Hepatocyte (in vitro differentiated cells): ENCODE data around the gene PSMB2.

ENCODE experiments used
- EZH2 ChIP-seq: fragments of 200-600 bp; sonication (generic); IDR thresholded peaks from 2 replicates; pipeline ENCODE4 v1.6.1; 2016; ENCODE audit warnings: antibody characterized with exemption, mild to moderate bottlenecking, borderline replicate concordance
- EZH2phosphoT487 ChIP-seq: fragments of 200-600 bp; sonication (generic); IDR thresholded peaks from one replicate; pipeline ENCODE4 v1.6.1; 2018; ENCODE audit warnings: antibody characterized with exemption, mild to moderate bottlenecking, low read depth, moderate library complexity; ENCODE audit not compliant: unreplicated experiment, severe bottlenecking
- TF ChIP-seq, protein P1 (sequence below): fragments of 200-600 bp; sonication (generic); IDR thresholded peaks from 2 replicates; pipeline ENCODE4 v1.5.1; 2016; ENCODE audit warnings: antibody characterized with exemption, mild to moderate bottlenecking; ENCODE audit not compliant: poor library complexity

DNA sequence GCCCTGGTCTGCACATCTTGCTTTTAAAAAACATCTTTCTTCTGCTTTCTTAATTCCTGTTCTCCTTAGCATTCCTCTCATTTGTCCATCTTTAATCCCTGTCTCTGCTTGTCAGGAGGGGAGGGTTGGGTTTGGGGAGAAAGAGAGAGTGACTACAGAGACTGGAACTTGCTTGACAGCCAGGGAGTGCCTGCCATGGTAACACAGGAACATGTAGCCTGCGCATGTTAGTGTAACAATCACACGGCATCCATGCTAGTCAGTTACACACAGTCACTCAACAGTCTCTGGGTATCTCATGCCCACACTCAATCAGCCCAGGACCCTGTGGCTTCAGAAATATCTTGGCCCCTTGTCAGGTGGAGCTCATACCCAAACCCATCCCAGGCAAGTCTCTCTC, 69.0 kb downstream of the PSMB2 start:
- TF ChIP-seq, protein P1, sequence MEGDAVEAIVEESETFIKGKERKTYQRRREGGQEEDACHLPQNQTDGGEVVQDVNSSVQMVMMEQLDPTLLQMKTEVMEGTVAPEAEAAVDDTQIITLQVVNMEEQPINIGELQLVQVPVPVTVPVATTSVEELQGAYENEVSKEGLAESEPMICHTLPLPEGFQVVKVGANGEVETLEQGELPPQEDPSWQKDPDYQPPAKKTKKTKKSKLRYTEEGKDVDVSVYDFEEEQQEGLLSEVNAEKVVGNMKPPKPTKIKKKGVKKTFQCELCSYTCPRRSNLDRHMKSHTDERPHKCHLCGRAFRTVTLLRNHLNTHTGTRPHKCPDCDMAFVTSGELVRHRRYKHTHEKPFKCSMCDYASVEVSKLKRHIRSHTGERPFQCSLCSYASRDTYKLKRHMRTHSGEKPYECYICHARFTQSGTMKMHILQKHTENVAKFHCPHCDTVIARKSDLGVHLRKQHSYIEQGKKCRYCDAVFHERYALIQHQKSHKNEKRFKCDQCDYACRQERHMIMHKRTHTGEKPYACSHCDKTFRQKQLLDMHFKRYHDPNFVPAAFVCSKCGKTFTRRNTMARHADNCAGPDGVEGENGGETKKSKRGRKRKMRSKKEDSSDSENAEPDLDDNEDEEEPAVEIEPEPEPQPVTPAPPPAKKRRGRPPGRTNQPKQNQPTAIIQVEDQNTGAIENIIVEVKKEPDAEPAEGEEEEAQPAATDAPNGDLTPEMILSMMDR = no peak
- TF ChIP-seq EZH2phosphoT487 (no peak), EZH2 (no peak)
